Ectodermal cell (in vitro differentiated cells): ENCODE measurements around the gene MEGF8.
"Not testable (repeated sequence)": the region's sequence is repeated elsewhere in the genome, so short reads cannot be mapped to it uniquely, and the experiment has no call there.

Experiments
- H3K27ac ChIP-seq: 2 replicates; pipeline ENCODE4 v1.7.0; 2013; ENCODE audit warnings: mild to moderate bottlenecking, low read depth, low read length; ENCODE audit not compliant: insufficient read depth, poor library complexity, severe bottlenecking
- H3K27me3 ChIP-seq: 2 replicates; pipeline ENCODE4 v1.7.0; 2013; ENCODE audit warnings: mild to moderate bottlenecking, low read length; ENCODE audit not compliant: insufficient read depth, control insufficient read depth, poor library complexity, severe bottlenecking
- H3K36me3 ChIP-seq: one replicate; pipeline ENCODE4 v1.7.0; 2013; ENCODE audit warnings: low read length; ENCODE audit not compliant: control insufficient read depth, insufficient read depth
- H3K4me1 ChIP-seq: one replicate; pipeline ENCODE4 v1.7.0; 2013; ENCODE audit warnings: low read length; ENCODE audit not compliant: control insufficient read depth, insufficient read depth
- H3K4me3 ChIP-seq: 2 replicates; pipeline ENCODE4 v1.7.0; 2013; ENCODE audit warnings: low read depth, low read length, control low read depth; ENCODE audit not compliant: insufficient read depth
- H3K9me3 ChIP-seq: 2 replicates; pipeline ENCODE4 v1.7.0; 2013; ENCODE audit warnings: mild to moderate bottlenecking, low read length, moderate library complexity; ENCODE audit not compliant: control insufficient read depth
- WGBS, 2 experiments: methylation state at CpG; one replicate each; pipeline ENCODE4 v1.1.7; 2013; ENCODE audit warnings: missing lambda C conversion rate in 2 of 2; 5-methylcytosine and 5-hydroxymethylcytosine counted together

MEGF8 gene

GRCh38 chr19:42331333-42331732 is 5.9 kb downstream of the MEGF8 start:
- not testable (repeated sequence) for H3K27me3 ChIP-seq, H3K4me1 ChIP-seq, H3K36me3 ChIP-seq, H3K9me3 ChIP-seq, H3K4me3 ChIP-seq, H3K27ac ChIP-seq
- WGBS, 2 experiments, result 89 to 92% methylated on average over 3 of the region's 3 CpGs

DNA sequence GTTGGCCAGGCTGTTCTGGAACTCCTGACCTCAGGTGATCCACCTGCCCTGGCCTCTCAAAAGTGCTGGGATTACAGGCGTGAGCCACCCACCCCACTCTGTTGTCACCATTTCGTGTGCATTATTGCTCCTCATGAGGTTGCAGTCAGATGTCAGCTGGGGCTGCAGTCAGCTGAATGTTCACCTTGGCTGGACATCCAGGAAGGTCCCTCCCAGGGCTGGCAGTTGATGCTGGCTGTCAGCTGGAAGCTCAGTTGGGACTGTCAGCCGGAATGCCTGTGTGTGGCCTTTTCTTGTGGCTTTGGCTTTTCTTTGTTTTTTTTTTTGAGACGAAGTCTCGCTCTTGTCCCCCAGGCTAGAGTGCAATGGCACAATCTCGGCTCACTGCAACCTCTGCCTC is 6.6 kb downstream of the MEGF8 start:
- no peaks in the 10 kb centered on the region for H3K27me3 ChIP-seq
- WGBS, 2 experiments, result 90 to 92% methylated on average over 5 to 6 of the region's 6 CpGs
- no peaks in the 10 kb centered on the region for H3K4me1 ChIP-seq
- no peaks in the 10 kb centered on the region for H3K9me3 ChIP-seq
- no peaks in the 10 kb centered on the region for H3K36me3 ChIP-seq
- H3K27ac ChIP-seq, result no peak overlapping the region
- no peak overlapping the region for H3K4me3 ChIP-seq

DNA sequence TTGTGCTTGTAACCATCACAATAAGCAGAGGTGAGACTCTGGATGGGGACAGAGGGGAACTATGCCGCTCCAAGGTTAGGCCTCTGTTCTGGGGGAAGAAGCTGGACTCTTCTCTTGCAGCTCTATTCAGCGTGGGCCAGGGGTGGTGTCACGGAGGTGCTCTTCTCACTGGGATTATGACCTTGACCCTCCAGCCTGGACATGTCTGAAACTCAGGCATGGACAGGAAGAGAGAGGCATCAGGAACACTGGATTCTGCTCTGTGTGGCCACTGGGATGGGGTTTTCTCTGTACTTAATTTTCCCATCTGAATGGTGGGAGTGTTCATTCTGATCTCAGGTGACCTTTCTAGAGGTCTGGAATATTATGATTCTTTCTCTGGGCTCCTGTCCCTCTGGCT is 7.6 kb downstream of the MEGF8 start:
- H3K36me3 ChIP-seq, result peaks cover 3% of the 10 kb centered on the region
- no peaks in the 10 kb centered on the region for H3K4me1 ChIP-seq
- WGBS, 2 experiments, result 94 to 97% methylated on average over 3 of the region's 3 CpGs
- no peak overlapping the region for H3K27ac ChIP-seq
- no peaks in the 10 kb centered on the region for H3K9me3 ChIP-seq
- no peaks in the 10 kb centered on the region for H3K27me3 ChIP-seq
- H3K4me3 ChIP-seq, result no peak overlapping the region

DNA sequence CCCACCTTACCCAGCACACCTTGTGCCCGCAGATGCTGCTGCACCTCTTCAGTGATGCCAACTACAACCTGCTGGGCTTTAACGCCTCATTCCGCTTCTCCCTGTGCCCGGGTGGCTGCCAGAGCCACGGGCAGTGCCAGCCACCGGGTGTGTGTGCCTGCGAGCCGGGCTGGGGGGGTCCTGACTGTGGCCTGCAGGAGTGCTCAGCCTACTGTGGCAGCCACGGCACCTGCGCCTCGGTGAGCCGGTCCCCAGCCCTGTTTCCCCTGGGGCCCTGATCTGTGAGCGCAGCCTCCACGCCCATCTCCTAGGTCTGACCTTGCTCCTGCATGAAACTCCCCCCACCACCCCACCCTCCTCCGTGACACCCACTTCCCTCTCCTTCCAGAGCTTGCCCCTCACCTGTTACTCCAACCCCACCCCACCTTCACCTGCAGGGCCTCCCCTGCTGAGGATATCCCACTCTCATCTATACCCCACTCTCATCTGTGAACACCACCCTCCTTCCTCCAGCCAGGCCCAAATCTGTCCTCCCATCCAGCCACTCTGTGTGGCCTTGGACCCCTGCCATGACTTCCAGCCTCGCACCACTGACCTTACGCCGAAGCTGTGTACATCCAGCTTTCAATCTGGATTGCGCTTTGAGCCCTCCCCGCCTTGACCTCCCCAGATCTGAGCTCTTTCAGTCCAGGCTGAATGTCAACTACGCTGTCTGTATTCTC is 8.7 kb downstream of the MEGF8 start:
- H3K4me1 ChIP-seq, result no peaks in the 10 kb centered on the region
- no peaks in the 10 kb centered on the region for H3K27me3 ChIP-seq
- peaks cover 3% of the 10 kb centered on the region for H3K36me3 ChIP-seq
- no peaks in the 10 kb centered on the region for H3K9me3 ChIP-seq
- 95 to 96% methylated on average over 21 of the region's 21 CpGs for WGBS, 2 experiments
- no peak overlapping the region for H3K27ac ChIP-seq
- no peak overlapping the region for H3K4me3 ChIP-seq

GRCh38 chr19:42334697-42335373 is 9.4 kb downstream of the MEGF8 start:
- Histone ChIP-seq H3K27ac (no peak overlapping the region), H3K27me3 (no peaks in the 10 kb centered on the region), H3K4me3 (no peak overlapping the region), H3K4me1 (no peaks in the 10 kb centered on the region), H3K9me3 (no peaks in the 10 kb centered on the region), H3K36me3 (peaks cover 3% of the 10 kb centered on the region)
- WGBS, 2 experiments, result 94 to 96% methylated on average over 13 of the region's 13 CpGs

GRCh38 chr19:42335374-42335936 is 10.0 kb downstream of the MEGF8 start:
- H3K4me1 ChIP-seq, result no peaks in the 10 kb centered on the region
- 92% methylated on average over 7 of the region's 7 CpGs for WGBS, 2 experiments
- H3K9me3 ChIP-seq, result no peaks in the 10 kb centered on the region
- no peak overlapping the region for H3K4me3 ChIP-seq
- H3K27ac ChIP-seq, result no peak overlapping the region
- no peaks in the 10 kb centered on the region for H3K27me3 ChIP-seq
- peaks cover 3% of the 10 kb centered on the region for H3K36me3 ChIP-seq

- H3K27ac ChIP-seq, result no peak overlapping the region
- no peaks in the 10 kb centered on the region for H3K4me1 ChIP-seq
- H3K9me3 ChIP-seq, result no peaks in the 10 kb centered on the region
- no peaks in the 10 kb centered on the region for H3K27me3 ChIP-seq
- H3K4me3 ChIP-seq, result no peak overlapping the region
- 95% methylated on average over 19 of the region's 19 CpGs for WGBS, 2 experiments
- peaks cover 3% of the 10 kb centered on the region for H3K36me3 ChIP-seq
Observed at GRCh38 chr19:42335971-42336370, 10.5 kb downstream of the MEGF8 start.

DNA sequence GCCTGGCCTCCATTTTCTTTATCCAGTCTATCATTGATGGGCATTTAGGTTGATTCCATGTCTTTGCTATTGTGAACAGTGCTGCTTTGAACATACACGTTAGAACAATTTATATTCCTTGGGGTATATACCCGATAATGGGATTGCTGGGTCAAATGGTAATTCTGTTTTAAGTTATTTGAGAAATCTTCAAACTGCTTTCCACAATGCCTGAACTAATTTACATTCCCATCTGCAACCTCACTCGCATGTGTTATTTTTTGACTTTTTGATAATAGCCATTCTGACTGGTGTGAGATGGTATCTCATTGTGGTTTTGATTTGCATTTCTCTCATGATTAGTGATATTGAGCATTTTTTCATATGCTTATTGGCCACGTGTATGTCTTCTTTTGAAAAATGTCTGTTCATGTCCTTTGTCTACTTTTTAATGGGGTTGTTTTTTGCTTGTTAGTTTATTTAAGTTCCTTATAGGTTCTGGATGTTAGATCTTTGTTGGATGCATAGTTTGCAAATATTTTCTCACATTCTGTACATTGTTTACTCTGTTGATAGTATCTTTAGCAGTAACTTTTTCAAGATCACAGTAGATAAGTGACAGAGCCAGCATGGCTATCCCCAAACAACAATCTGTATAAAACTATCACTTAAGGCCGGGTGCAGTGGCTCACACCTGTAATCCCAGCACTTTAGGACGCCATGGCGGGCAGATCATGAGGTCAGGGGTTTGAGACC is 13.9 kb downstream of the MEGF8 start:
- not testable (repeated sequence) for H3K4me1 ChIP-seq, H3K9me3 ChIP-seq, H3K27me3 ChIP-seq, H3K4me3 ChIP-seq, H3K27ac ChIP-seq, H3K36me3 ChIP-seq
- 93 to 94% methylated on average over 7 of the region's 7 CpGs for WGBS, 2 experiments

DNA sequence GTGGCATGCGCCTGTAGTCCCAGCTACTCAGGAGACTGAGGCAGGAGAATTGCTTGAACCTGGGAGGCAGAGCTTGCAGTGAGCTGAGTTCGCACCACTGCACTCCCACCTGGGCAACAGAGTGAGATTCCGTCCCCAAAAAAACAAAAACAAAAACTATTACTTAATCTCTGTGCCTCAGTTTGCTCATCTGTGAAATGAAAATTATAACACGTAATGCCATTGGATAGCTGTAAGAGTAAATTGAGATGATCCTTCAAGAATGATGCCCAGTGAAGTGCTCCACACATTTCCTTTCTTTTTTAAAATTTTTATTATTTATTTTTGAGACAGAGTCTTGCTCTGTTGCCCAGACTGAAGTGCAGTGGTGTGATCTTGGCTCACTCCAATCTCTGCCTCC is 14.5 kb downstream of the MEGF8 start:
- H3K4me3 ChIP-seq, H3K9me3 ChIP-seq, H3K36me3 ChIP-seq, H3K27me3 ChIP-seq, H3K27ac ChIP-seq, H3K4me1 ChIP-seq: not testable (repeated sequence)
- WGBS, 2 experiments, result 94 to 98% methylated on average over 4 of the region's 4 CpGs
